WTC11 (cell line): ENCODE results near the gene TMEM95. TPM values are rescaled to one million over a fixed set of nuclear protein-coding genes. Genes with fewer than 3 reads are reported as not detected.
A peak's percentile ranks its signal among the peaks of the same experiment; 100 is the strongest.

ENCODE experiments used
- ATAC-seq: fragments of 200-7000 bp; cut with Tn5 transposase; 2 replicates; pipeline ENCODE4 v1.10.0; 2021; ENCODE audit warnings: mild to moderate bottlenecking, moderate library complexity
- CTCF ChIA-PET: fragments of 300-600 bp; sonication (Branson Sonifier 250); formaldehyde crosslinking; loops from one replicate; lab custom pipeline; 2021; ENCODE audit warnings: antibody characterized with exemption; lab: Charles Lee
- POLR2A ChIA-PET: fragments of 350-600 bp; sonication (Branson Sonifier 250); formaldehyde crosslinking; loops from one replicate; lab custom pipeline; 2021; ENCODE audit warnings: antibody characterized with exemption; lab: Charles Lee
- DNase-seq: peaks from one replicate; pipeline ENCODE4 v3.0.0; 2021; ENCODE audit warnings: low spot score
- H3K27ac Mint-ChIP-seq: 2 replicates; pipeline ENCODE4 v1.8.0; 2021; ENCODE audit warnings: mixed read lengths
- H3K27me3 Mint-ChIP-seq: 2 replicates; pipeline ENCODE4 v1.8.0; 2021; ENCODE audit warnings: low read depth, mild to moderate bottlenecking, moderate library complexity, mixed read lengths
- H3K36me3 Mint-ChIP-seq: 2 replicates; pipeline ENCODE4 v1.8.0; 2021; ENCODE audit warnings: mixed read lengths
- H3K4me1 Mint-ChIP-seq: 2 replicates; pipeline ENCODE4 v1.8.0; 2022; ENCODE audit warnings: mixed read lengths
- H3K4me3 Mint-ChIP-seq: 2 replicates; pipeline ENCODE4 v1.8.0; 2021; ENCODE audit warnings: mild to moderate bottlenecking, moderate library complexity, mixed read lengths
- H3K9me3 Mint-ChIP-seq: 2 replicates; pipeline ENCODE4 v1.8.0; 2021; ENCODE audit warnings: mixed read lengths
- CREM ChIP-seq: sonication (generic); formaldehyde crosslinking; IDR thresholded peaks from 2 replicates; pipeline ENCODE4 v1.8.1; 2022; ENCODE audit warnings: mild to moderate bottlenecking, missing genetic modification reagents, moderate library complexity
- ELF4 ChIP-seq: sonication (generic); formaldehyde crosslinking; IDR thresholded peaks from 2 replicates; pipeline ENCODE4 v1.8.1; 2022; ENCODE audit warnings: low read depth, mild to moderate bottlenecking, moderate library complexity, missing genetic modification reagents
- FOXP1 ChIP-seq: sonication (generic); formaldehyde crosslinking; IDR thresholded peaks from 2 replicates; pipeline ENCODE4 v1.8.0; 2022; ENCODE audit warnings: missing genetic modification reagents, mild to moderate bottlenecking, moderate library complexity, borderline replicate concordance
- FOXP4 ChIP-seq: sonication (generic); formaldehyde crosslinking; IDR thresholded peaks from 2 replicates; pipeline ENCODE4 v1.8.0; 2022; ENCODE audit warnings: mild to moderate bottlenecking, missing genetic modification reagents
- GABPB1 ChIP-seq: sonication (generic); formaldehyde crosslinking; IDR thresholded peaks from 2 replicates; pipeline ENCODE4 v1.8.1; 2023; ENCODE audit warnings: mild to moderate bottlenecking, missing genetic modification reagents
- GRHL2 ChIP-seq: fragments of 250-450 bp; sonication (Bioruptor Pico); IDR thresholded peaks from 2 replicates; pipeline ENCODE4 v1.8.0; 2022; ENCODE audit warnings: mild to moderate bottlenecking, moderate library complexity; ENCODE audit not compliant: insufficient replicate concordance, severe bottlenecking
- HMGA2 ChIP-seq: fragments of 250-450 bp; sonication (Bioruptor Pico); IDR thresholded peaks from 2 replicates; pipeline ENCODE4 v1.4.0; 2021; ENCODE audit warnings: mild to moderate bottlenecking, moderate library complexity
- IRF1 ChIP-seq: sonication (generic); formaldehyde crosslinking; IDR thresholded peaks from 2 replicates; pipeline ENCODE4 v1.8.0; 2023; ENCODE audit warnings: missing genetic modification reagents
- MAX ChIP-seq: sonication (generic); formaldehyde crosslinking; IDR thresholded peaks from 2 replicates; pipeline ENCODE4 v1.8.0; 2022; ENCODE audit warnings: mild to moderate bottlenecking, missing genetic modification reagents
- NFYB ChIP-seq: sonication (generic); formaldehyde crosslinking; conservative IDR thresholded peaks from 2 replicates; pipeline ENCODE4 v1.8.0; 2022; ENCODE audit warnings: low read depth, missing genetic modification reagents
- OVOL2 ChIP-seq: fragments of 250-450 bp; sonication (Bioruptor Pico); IDR thresholded peaks from 2 replicates; pipeline ENCODE4 v1.9.0; 2021; ENCODE audit warnings: mild to moderate bottlenecking, borderline replicate concordance
- PRDM15 ChIP-seq: sonication (generic); formaldehyde crosslinking; IDR thresholded peaks from 2 replicates; pipeline ENCODE4 v1.8.0; 2022; ENCODE audit warnings: missing genetic modification reagents
- RORB ChIP-seq: fragments of 250-450 bp; sonication (Bioruptor Pico); IDR thresholded peaks from 2 replicates; pipeline ENCODE4 v1.9.0; 2021; ENCODE audit warnings: mild to moderate bottlenecking
- SMAD4 ChIP-seq: sonication (generic); formaldehyde crosslinking; IDR thresholded peaks from 2 replicates; pipeline ENCODE4 v1.8.0; 2022; ENCODE audit warnings: mild to moderate bottlenecking, missing genetic modification reagents
- USF2 ChIP-seq: sonication (generic); formaldehyde crosslinking; IDR thresholded peaks from 2 replicates; pipeline ENCODE4 v1.8.1; 2023; ENCODE audit warnings: mild to moderate bottlenecking, missing genetic modification reagents, moderate library complexity
- ZNF138 ChIP-seq: sonication (generic); formaldehyde crosslinking; conservative IDR thresholded peaks from 2 replicates; pipeline ENCODE4 v1.8.1; 2022; ENCODE audit warnings: mild to moderate bottlenecking, moderate library complexity, missing genetic modification reagents
- ZNF263 ChIP-seq: sonication (generic); formaldehyde crosslinking; IDR thresholded peaks from 2 replicates; pipeline ENCODE4 v1.8.1; 2022; ENCODE audit warnings: low read depth, mild to moderate bottlenecking, moderate library complexity, missing genetic modification reagents
- ZNF416 ChIP-seq: fragments of 250-450 bp; sonication (Bioruptor Pico); IDR thresholded peaks from 2 replicates; pipeline ENCODE4 v1.9.0; 2021; ENCODE audit warnings: mild to moderate bottlenecking, inconsistent platforms
- ZNF512 ChIP-seq: sonication (generic); formaldehyde crosslinking; IDR thresholded peaks from 2 replicates; pipeline ENCODE4 v1.8.1; 2022; ENCODE audit warnings: missing genetic modification reagents, borderline replicate concordance
- ZSCAN18 ChIP-seq: fragments of 250-450 bp; sonication (Bioruptor Pico); IDR thresholded peaks from 2 replicates; pipeline ENCODE4 v2.1.2; 2022; ENCODE audit warnings: mild to moderate bottlenecking, moderate library complexity
- total RNA-seq: library from RNA; stranded (reverse); gene quantifications from 3 replicates; pipeline ENCODE4 v1.2.3, GENCODE V29; 2021

Gene TMEM95
- total RNA-seq, 1 experiment from 2014 or later: not detected

GRCh38 chr17:7324438-7324779 lies 30.5 kb upstream of the TMEM95 start:
- CTCF ChIA-PET: interaction anchor here (0.8 to 1.7 kb wide), 3 partner anchors 12 to 236 kb away, joined by 3 to 12 read pairs (median 5); partner anchors contain the start of gene ACAP1

GRCh38 chr17:7325031-7325528 lies 29.9 kb upstream of the TMEM95 start:
- Mint-ChIP-seq H3K9me3 (no peaks in the 10 kb centered on the region), H3K36me3 (peaks cover 43% of the 10 kb centered on the region), H3K4me3 (no peak overlapping the region), H3K4me1 (peaks cover 12% of the 10 kb centered on the region), H3K27me3 (no peaks in the 10 kb centered on the region), H3K27ac (no peak overlapping the region)
- POLR2A ChIA-PET: no interaction called here
- CTCF ChIA-PET: interaction anchor here (0.8 to 2.3 kb wide), 4 partner anchors 11 to 235 kb away, joined by 3 to 12 read pairs (median 6); partner anchors contain the start of gene ACAP1
- TF ChIP-seq NFYB (CRISPR knock-in tag) (no peak), GRHL2 (CRISPR knock-in tag) (no peak)
- DNase-seq (no peak), ATAC-seq (no peak)

More at GRCh38 chr17:7324438-7324779, 30.5 kb upstream of the TMEM95 start:
- peaks cover 12% of the 10 kb centered on the region for H3K4me1 Mint-ChIP-seq
- H3K27ac Mint-ChIP-seq: no peak overlapping the region
- DNase-seq: no peak
- no peaks in the 10 kb centered on the region for H3K27me3 Mint-ChIP-seq
- ATAC-seq: no peak
- no peak overlapping the region for H3K4me3 Mint-ChIP-seq
- peaks cover 43% of the 10 kb centered on the region for H3K36me3 Mint-ChIP-seq
- POLR2A ChIA-PET: interaction anchor here (0.6 to 1.4 kb wide), 2 partner anchors 19 to 326 kb away, joined by 3 read pairs; no protein-coding TSS in a partner anchor
- 0 out of 2 replicates have a peak, but pooled peaks have one; percentile 35 for TF ChIP-seq FOXP4 (CRISPR knock-in tag)
- 0 out of 2 replicates have a peak, but pooled peaks have one; percentile 18 for TF ChIP-seq MAX (CRISPR knock-in tag)
- TF ChIP-seq OVOL2 (CRISPR knock-in tag): no peak
- TF ChIP-seq GABPB1 (CRISPR knock-in tag): no peak
- TF ChIP-seq IRF1: peak; percentile 36; the same call in 1 of the 2 replicates
- no peaks in the 10 kb centered on the region for H3K9me3 Mint-ChIP-seq

GRCh38 chr17:7326186-7326585 lies 28.8 kb upstream of the TMEM95 start:
- Mint-ChIP-seq H3K36me3 (peaks cover 34% of the 10 kb centered on the region), H3K27me3 (no peaks in the 10 kb centered on the region), H3K27ac (no peak overlapping the region), H3K9me3 (no peaks in the 10 kb centered on the region), H3K4me3 (no peak overlapping the region), H3K4me1 (peaks cover 16% of the 10 kb centered on the region)
- POLR2A ChIA-PET: no interaction called here
- TF ChIP-seq ELF4: no peak
- no peak for TF ChIP-seq CREM (CRISPR knock-in tag)
- TF ChIP-seq HMGA2: no peak
- no peak for TF ChIP-seq FOXP1 (CRISPR knock-in tag)
- TF ChIP-seq USF2: no peak
- TF ChIP-seq NFYB (CRISPR knock-in tag): no peak
- TF ChIP-seq RORB (CRISPR knock-in tag): no peak
- no peak for TF ChIP-seq ZSCAN18
- TF ChIP-seq MAX (CRISPR knock-in tag): no peak
- no peak for TF ChIP-seq ZNF138 (CRISPR knock-in tag)
- no peak for TF ChIP-seq PRDM15 (CRISPR knock-in tag)
- TF ChIP-seq ZNF512: no peak
- no peak for TF ChIP-seq ZNF263
- TF ChIP-seq GABPB1 (CRISPR knock-in tag): no peak
- TF ChIP-seq ZNF416 (CRISPR knock-in tag): no peak
- TF ChIP-seq SMAD4 (CRISPR knock-in tag): no peak
- no peak for DNase-seq
- ATAC-seq: no peak
- CTCF ChIA-PET: interaction anchor here (0.7 to 2.3 kb wide), 2 partner anchors 18 to 46 kb away, joined by 4 to 6 read pairs; no protein-coding TSS in a partner anchor
